HS-27A (cell line): ENCODE data around the gene STK16.
"Not testable (repeated sequence)": the region's sequence is repeated elsewhere in the genome, so short reads cannot be mapped to it uniquely, and the experiment has no call there.

Experiments
- DNase-seq: peaks from one replicate; pipeline ENCODE4 v3.0.0-alpha.2; 2012; ENCODE audit warnings: low read depth, missing footprints

STK16 gene

DNA sequence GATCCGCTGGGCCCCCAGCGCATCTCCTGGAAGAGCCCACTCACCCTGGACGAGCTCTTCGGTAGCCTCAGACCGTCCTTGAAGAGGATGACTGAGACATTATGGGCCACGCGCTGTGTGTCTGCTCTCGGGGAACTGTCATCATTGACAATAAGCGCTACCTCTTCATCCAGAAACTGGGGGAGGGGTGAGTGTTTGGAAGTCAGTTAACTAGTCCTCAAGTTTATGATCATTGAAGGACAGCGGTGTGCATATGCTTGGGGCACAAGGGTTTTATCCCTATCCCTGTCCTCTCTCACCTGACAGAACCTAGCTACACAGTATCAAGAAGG lies 586 bp downstream of the STK16 start:
- no peak for DNase-seq

DNA sequence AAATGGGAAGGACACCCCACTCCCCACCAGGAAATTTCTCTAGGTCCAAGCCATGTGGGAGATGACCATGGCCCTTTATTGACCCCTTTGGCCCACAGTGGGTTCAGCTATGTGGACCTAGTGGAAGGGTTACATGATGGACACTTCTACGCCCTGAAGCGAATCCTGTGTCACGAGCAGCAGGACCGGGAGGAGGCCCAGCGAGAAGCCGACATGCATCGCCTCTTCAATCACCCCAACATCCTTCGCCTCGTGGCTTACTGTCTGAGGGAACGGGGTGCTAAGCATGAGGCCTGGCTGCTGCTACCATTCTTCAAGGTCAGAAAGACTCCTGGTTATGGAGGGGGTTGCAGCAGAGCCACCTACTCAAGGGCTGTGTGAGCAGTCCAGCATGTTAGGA lies 1.3 kb downstream of the STK16 start:
- no peak for DNase-seq

DNA sequence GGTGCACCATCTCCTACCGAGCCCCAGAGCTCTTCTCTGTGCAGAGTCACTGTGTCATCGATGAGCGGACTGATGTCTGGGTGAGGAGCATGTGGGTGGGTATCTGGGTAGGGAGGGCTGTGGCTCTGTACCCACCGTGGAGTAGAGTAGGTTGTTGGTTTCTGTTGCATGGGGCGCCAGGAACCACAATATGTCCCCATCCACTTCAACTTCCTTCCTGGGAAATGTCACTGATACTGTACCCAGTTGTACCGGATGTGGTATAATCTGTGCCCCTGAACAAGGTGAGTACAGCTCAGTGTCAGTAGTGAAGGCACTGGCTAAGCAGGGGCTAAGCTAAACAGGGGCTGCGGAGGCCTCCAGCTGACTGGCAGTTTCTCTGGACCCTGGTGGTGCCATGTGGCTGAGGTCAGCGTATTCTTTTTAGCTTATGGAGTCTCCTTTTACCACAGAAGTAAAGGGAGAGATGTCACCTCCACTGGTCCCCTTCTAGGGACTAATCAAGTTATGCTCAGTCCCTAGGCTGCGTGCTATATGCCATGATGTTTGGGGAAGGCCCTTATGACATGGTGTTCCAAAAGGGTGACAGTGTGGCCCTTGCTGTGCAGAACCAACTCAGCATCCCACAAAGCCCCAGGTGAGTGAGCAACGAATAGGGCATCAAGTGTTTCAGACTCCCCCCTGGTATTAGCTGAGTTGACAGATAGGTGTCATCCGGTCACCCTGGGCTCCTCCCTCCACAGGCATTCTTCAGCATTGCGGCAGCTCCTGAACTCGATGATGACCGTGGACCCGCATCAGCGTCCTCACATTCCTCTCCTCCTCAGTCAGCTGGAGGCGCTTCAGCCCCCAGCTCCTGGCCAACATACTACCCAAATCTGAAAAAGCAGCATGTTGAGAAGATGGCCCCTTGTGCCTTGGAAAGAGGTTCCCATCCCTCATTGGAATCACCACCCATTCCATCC lies 2.7 kb downstream of the STK16 start:
- no peak for DNase-seq

DNA sequence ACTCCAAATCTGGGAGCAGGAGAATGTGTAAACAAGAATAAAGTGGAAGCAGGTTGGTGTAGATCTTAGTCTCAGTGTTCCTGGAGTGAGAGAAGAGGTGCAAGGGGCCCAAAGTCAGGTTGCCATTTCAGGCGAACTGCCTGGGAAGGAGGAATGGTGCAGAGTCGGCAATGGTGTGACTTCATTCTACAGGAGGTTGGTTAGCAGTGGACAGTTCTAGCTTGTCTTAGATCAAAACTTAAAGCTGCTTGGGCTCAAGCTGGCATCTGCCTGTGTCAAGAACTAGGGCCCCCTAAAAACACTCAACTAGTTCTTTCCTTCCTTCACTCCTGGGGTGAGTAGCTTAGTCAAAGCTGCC lies 3.5 kb downstream of the STK16 start:
- DNase-seq, result no peak

DNA sequence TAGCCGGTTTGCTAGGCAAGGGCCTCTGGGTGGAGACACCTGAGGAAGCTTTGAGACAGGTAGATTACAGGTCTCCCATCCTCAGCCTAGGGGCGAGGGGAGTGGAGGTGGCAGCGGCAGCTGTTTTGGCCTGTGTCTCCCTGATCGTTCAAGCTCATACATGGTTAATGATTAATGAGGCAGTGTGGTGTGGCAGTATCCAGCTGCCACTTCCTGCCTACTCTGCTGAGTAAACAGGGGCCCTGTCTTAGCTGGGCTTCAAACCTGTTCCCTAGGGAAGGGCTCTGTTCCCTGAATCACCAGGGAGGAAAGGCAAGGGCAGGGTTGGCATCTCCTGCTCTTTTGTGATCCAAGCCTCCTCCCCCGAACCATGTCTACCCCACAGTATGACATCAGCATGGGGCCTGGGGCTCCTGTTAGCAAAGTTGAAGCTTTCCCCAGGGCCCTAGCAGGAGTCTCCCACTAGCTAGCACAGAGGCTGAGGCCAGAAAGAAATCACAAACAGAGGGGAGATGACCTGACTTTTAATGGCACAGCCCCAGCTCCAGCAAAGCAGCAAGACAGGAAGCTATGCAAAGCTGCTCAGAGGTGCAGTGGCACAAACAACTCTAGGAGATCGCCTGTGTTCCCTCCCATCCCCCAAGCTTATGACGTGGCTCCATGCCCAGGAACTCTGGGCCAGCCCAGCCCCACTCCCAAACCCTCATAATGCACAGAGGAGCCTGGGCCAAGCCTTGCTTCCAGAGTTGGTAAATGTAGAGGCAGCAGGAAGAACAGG lies 4.1 kb downstream of the STK16 start:
- no peak for DNase-seq

DNA sequence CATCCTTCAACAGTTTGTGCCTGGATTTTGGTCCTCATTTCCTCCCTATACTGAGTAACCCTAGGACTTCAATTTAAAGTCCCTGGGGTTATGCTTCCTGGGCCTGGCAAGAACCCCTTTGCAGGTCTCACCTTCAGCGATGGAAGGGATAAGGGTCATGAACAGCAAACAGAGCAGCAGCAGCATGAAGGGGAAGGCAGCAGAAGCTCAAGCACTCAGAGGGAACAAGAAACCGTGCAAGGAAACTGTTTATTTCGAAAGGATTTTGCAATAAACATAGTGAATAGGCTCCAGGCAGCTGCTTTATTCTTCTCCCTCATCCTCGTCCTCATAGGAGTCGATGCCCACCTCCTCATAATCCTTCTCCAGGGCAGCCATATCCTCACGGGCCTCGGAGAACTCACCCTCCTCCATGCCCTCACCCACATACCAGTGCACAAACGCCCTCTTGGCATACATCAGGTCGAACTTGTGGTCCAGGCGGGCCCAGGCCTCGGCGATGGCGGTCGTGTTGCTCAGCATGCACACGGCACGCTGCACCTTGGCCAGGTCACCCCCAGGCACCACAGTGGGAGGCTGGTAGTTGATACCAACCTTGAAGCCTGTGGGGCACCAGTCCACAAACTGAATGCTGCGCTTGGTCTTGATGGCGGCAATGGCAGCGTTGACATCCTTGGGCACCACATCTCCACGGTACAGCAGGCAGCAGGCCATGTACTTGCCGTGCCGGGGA lies 4.9 kb downstream of the STK16 start:
- DNase-seq, result no peak

DNA sequence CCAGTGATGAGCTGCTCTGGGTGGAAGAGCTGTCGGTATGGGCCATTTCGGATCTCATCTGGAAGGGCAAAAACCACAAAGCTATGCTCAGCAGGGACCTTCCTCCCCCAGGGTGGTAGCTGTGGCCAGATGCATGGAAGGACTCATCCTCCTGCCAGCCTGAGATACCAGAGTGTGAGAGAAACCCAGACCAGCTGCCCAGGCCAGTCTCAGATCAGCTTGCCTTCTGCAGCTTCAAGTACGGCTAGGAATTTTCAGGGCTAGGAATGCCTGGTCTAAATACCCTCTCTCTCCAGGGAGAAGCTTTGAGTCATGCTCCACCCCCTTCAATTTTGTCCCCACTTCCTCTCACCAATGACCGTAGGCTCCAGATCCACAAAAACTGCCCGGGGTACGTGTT lies 6.4 kb downstream of the STK16 start:
- no peak for DNase-seq

DNA sequence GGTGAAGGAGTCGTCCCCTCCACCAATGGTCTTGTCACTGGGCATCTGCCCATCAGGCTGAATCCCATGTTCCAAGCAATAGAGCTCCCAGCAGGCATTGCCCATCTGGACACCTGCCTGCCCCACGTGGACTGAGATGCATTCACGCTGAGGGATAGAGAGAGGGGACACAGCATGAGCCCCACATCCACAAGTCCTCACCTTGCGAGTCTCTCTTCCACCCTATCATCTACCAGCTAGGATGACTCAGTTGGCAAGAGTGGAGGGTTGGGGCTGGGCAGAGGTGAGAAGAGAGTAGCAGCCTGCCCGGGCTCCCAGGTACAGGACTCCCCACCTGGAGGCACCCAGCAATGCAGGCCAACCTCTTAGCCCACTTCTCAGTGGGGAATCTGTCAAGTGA lies 6.8 kb downstream of the STK16 start:
- DNase-seq, result no peak

DNA sequence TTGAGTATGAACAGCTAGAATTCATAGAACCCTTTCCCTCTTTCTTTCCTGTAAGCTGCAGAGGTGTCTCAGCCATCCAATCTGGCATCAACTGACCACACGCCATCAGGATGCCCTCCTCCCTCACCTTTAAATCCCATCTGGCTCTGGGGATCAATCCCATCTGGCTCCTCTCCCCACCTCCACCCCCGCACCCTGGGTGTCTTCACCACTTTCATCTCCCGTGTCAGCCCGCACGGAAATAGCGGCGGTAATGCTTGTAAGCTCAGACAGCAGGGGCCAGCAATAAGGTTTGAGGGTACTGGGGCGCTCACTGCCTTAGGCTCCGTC lies 7.3 kb downstream of the STK16 start:
- no peak for DNase-seq

DNA sequence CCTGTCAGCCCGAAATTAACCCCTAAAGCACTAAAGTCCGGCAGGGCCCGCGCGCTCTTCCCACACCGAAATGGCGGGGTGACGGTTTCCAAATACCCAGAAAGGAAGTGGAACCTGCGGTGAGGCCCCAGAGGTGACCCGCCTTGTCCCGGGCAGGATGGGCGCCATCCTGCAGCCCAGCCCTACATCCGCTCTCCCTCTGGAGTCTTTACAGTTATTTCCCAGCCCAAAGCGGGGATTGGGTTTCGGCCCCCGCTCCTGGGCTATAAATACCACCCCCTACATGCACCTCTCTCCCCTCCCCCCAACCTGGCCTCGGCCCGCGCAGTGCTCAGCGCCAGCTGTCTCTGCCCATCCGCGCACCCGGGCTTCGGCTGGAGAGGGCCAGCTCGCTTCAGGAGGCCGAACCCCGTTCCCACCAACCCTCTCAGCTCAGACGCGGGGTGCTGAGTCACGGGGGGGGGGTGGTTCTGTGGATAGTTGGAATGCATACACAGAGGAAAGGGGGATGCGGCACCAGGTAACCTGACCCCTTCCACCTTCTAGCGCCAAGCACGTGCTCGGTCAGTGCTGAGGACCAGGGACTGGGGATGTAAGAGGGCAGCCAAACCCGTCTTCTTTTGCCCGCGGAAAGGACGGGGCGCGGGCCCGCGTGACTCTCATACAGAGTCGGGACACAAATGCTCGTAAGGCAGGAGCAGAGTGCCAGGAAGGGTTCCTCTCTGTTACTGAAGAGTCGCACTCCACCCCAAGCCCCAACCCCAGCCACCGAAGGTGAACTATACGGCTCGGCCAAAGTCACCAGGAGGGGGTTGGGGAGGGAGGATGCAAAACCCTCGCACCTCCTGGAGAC lies 7.8 kb downstream of the STK16 start, which contains the start of gene TUBA4B:
Gene TUBA4B (plus strand): TSS at position 344 of the 853 bp plus-strand sequence. CDS start 165 bp downstream, at position 509.
- DNase-seq, result no peak

DNA sequence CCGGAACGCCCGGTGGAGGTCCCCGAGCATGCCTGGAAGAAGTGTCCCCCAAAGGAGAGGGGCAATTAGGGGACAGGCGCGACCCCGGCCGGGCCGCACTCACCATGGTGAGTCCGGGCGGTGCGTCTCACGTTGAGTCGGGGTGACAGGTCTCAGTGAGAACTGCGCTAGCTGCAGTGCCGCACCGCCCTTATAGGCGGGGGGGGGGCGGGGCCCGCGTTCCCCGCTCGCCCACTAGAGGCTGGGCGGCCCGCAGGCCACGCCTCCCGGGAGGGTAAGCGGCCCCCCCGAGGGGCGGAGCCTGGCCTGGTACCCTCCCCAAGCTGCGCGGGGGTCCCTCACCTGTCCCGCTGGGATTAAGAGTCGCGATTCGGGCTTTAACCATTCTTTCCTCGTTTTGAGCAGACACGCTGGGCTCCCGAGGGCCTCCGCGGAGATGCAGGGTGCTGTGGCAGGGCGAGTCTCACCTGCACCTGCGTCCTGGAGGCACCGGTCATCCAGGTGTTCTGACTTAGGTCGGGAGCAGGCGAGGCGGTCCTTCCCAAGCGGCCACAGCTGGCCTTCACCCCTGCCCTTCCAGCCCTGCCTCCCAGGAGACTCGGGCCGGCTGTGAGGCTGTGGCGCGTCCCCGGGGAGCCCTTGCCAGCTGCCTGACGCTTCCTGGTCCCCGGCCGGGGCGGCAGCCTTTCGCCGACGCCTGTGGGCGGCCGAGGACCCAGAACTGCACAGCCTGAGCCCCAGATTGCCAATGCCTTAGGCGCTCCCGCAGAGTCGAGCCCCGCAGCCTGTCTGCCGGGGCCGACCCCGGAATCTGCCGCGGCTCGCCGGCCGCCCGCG lies 8.7 kb downstream of the STK16 start, which contains the start of gene TUBA4A:
Gene TUBA4A (minus strand): TSS at position 166 of the 837 bp plus-strand sequence. CDS start 60 bp downstream, at position 106.
- no peak for DNase-seq

DNA sequence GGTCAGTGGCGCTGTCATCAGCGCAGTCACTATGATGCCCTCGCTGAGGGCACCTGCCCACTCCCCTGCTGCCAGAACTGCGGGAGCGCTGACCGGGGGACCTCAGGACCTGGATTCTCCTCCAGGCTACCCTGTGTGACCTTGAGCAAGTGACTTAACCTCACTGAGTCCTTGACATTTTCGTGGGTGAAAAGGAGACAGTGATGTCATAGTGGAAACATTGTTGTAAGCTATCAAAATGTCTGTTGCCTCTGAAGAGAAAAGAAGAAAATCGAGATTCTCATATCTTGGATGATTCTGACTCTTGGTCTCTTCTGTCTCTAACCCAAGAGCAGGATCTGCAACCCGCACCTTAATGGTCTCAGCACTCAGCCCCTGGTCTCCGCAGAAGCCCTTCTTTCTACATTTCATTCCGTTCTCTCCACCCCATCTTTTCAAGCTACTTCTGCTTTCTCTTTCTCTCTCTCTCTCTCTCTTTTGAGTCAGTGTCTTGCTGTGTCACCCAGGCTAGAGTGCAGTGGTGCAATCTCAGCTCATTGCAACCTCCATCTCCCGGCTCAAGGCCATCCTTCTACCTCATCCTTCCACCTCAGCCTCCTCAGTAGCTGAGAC lies 9.4 kb downstream of the STK16 start:
- no peak for DNase-seq

DNA sequence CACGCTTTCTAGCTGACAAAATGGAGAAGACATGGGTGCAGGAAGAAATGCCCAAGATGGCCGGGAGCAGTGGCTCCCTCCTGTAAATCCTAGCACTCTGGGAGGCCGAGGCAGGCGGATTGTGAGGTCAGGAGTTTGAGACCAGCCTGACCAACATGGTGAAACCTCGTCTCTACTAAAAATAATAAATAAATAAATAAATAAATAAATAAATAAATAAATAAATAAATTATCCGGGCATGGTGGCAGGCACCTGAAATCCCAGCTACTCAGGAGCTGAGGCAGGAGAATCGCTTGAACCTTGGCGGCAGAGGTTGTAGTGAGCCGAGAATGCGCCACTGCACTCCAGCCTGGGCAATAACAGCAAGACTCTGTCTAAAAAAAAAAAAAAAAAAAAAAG lies 13.7 kb downstream of the STK16 start:
- DNase-seq, result not testable (repeated sequence)

DNA sequence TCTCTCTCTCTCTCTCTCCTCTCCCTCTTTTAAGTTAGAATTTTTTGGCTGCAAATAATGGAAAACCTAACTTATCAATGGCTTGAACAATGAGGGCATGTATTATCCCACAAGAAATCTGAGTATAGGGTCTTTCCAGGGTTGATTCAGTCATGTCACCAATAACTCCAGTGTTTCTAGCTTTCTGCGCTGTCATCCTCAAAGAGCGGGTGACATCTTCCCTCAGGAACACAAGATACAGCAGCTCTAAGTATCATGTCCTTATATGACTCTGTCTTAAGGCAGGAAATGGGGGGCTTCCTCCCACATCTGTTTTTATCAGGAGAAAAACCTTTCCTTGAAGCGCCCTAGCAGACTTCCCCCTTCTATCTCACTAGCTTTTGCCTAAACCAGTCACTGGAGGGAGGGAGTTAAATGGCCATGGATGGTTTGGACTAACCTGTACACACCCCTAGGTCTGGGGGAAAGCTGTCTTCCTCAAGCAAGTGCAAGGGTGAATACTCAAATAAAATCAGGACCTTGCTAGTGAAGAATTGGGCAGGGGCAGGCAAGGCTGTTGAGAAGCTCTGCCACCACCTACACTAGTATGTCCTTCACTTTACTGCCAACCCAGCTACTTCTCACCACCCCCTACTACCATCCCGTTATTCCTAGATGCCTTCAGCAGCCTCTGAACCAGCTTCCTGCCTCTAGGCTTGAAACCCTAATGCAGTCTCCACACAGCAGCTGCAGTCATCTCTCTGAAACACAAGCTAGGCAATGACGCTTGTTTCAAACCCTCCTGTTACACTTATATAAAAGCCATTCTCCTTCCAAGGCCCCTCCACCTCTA lies 16.0 kb downstream of the STK16 start:
- no peak for DNase-seq

DNA sequence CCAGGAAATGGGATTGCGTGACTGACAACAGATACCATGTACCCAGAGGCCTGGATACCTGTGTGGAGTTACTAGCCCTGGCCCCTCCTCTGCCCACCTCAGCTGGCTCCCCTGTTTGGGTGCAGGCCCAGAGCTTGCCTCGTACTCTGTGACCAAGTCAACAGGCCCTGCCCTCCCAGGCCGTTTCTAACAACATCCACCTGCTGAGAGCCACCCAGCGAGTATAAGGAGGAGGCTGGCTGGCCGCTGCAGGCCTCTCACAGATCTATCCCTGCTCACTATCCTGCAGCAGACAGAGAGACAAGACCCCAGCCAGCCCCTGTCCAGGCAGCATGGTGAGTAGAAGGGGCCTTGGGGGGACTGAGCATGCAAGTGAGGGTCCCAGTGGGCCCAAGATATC lies 21.0 kb downstream of the STK16 start:
- no peak for DNase-seq

DNA sequence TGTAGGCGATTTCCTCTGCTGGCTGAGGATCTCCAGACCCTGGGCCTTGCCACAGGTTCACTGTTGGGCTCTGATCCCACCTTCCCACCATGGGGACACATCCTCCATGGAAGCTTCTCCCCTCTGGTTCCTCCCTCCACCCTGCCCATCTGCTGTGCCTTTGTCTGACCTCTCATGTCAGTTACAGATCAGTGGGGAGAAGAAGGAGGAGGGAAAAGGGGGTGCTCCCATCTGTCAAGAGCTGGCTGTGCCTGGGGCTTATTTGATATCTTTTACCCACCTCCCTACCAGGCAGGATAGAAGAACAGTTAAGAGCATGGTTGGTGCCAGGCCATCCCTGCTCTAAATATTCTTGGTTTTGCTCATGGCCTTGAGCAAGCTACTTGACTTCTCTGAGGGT lies 21.6 kb downstream of the STK16 start:
- no peak for DNase-seq

DNA sequence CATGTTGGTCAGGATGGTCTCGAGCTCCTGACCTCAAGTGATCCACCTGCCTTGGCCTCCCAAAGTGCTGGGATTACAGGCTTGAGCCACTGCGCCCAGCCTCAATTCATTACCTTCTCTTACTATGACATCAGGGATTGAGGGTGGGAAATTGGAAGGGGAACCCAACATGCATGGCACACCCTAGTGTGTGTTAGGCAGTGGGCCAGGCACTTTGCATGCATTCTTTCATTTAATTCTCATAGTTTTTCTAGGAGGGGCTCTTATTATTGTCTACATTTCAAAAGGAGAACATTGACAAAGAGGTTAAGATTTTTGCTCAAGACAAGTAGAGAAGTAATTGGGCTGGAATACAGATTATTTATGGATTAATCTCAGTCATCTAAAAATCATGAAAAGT lies 23.0 kb downstream of the STK16 start:
- DNase-seq, result no peak

DNA sequence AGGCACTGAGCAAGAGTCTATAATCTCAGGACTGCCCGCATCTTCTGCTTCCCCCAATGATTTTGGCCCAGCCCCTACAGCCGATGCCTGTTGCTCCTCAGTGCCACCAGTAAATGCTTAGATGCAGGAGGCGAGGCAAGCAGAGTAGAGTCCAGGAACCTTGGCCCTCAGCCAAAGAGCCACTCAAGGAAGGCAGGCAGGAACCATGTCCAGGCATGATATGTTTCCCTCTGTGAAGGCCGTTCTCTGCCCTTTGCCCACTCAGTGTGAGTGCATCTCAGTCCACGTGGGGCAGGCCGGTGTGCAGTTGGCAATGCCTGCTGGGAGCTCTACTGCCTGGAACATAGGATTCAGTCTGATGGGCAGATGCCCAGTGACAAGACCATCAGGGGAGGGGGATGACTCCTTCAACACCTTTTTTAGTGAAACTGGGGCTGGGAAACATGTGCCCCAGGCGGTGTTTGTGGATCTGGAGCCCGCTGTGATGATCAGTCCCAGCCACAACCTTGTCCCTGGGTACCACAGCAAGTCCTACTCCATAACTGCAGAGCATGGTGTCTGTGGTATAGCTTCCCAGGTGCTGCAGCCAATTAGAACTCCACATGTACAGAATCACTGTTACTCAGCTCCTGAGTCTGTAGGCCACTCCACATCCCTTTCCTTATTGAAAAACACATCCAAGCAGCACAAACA lies 24.2 kb downstream of the STK16 start:
- no peak for DNase-seq

DNA sequence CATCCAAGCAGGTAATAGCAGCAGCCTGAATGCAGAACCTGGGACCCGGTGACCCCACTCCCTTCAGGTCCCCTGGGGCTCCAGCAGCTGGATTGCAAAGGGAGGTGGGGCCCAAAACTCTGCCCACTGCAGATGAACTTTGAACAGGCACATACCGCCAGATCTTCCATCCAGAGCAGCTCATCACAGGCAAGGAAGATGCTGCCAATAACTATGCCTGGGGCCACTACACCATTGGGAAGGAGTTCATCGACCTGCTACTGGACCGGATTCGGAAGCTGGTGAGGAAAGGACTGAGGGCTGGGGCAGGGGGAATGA lies 24.7 kb downstream of the STK16 start:
- DNase-seq, result no peak
